Transverse colon (tissue), 4 donors: ENCODE results near the gene FRRS1. TPM values are rescaled to one million over a fixed set of nuclear protein-coding genes. Genes with fewer than 3 reads are reported as not detected.

Source experiments
- DNase-seq: peaks from one replicate; pipeline ENCODE4 v3.0.0-alpha.2; 2019
- H3K27ac ChIP-seq, 4 donors: fragments of 200-600 bp; sonication (generic); 2 replicates each; pipeline ENCODE4 v1.5.1; 2016 to 2018; ENCODE audit warnings: inconsistent platforms in 4 of 4
- H3K27me3 ChIP-seq: fragments of 200-600 bp; sonication (generic); 2 replicates; pipeline ENCODE4 v1.5.1; 2017; ENCODE audit warnings: inconsistent platforms
- H3K36me3 ChIP-seq, 4 donors: fragments of 200-600 bp; sonication (generic); 2 replicates each; pipeline ENCODE4 v1.5.1; 2017 to 2019; ENCODE audit warnings: inconsistent platforms in 4 of 4
- H3K4me1 ChIP-seq, 4 donors: fragments of 200-600 bp; sonication (generic); 2 replicates each; pipeline ENCODE4 v1.5.1; 2017 to 2020; ENCODE audit warnings: inconsistent platforms in 4 of 4
- H3K4me3 ChIP-seq, 4 donors: fragments of 200-600 bp; sonication (generic); 1 replicate in 1 of 4; 2 replicates in 3 of 4; pipeline versions ENCODE4 v1.5.1 to v1.6.1; 2017 to 2019; ENCODE audit warnings: inconsistent platforms in 4 of 4
- H3K9me3 ChIP-seq, 2 donors: fragments of 200-600 bp; sonication (generic); 2 replicates each; pipeline ENCODE4 v1.5.1; 2017 to 2019; ENCODE audit warnings: inconsistent platforms in 2 of 2
- EP300 ChIP-seq: sonication (generic); formaldehyde crosslinking; IDR thresholded peaks from one replicate; pipeline ENCODE4 v1.6.1; 2017; ENCODE audit warnings: antibody characterized with exemption, low read depth
- POLR2A ChIP-seq: fragments of 450-650 bp; IDR thresholded peaks from one replicate; pipeline ENCODE4 v1.6.1; 2016; ENCODE audit warnings: antibody characterized with exemption, mild to moderate bottlenecking, moderate library complexity
- POLR2AphosphoS5 ChIP-seq, 3 donors: sonication (generic); formaldehyde crosslinking; IDR thresholded peaks; one replicate each; pipeline ENCODE4 v1.6.1; 2016; ENCODE audit warnings: antibody characterized with exemption in 3 of 3
- WGBS, 2 donors: methylation state at CpG; one replicate each; pipeline ENCODE4 v1.1.5; 2018; ENCODE audit warnings: low coverage in 1 of 2; 5-methylcytosine and 5-hydroxymethylcytosine counted together
- in situ Hi-C, 4 donors: fragments of 200-750 bp; cut with MboI; loops; one replicate each; pipeline versions ENCODE4 v1.15.0 to v1.15.1; 2017; ENCODE audit warnings: low sequenced_read_pairs in 3 of 4, low pct_ligation_motif_present in 1 of 4, low pct_unique_long_range_greater_than_20kb in 1 of 4
- intact Hi-C: fragments of 100-400 bp; cut with DNase I; formaldehyde crosslinking; loops from one replicate; pipeline ENCODE4 v1.15.1; 2023; ENCODE audit warnings: low total_unique reads
- total RNA-seq, 4 donors: library from RNA; depleted of rRNA; stranded (reverse); fragments of >200 nt; gene quantifications; one replicate each; pipeline ENCODE4 v1.1.0, GENCODE V29; 2016
- TF ChIP-seq, protein P1 (sequence below), 5 experiments: fragments of 200-600 bp in 3 of 5; fragments of 450-650 bp in 2 of 5; sonication (generic) in 3 of 5; IDR thresholded peaks; 1 replicate in 2 of 5; 2 replicates in 3 of 5; pipeline ENCODE4 v1.5.1; 2016 to 2017; ENCODE audit warnings: antibody characterized with exemption in 5 of 5, inconsistent platforms in 3 of 5, mild to moderate bottlenecking in 2 of 5, moderate library complexity in 1 of 5

FRRS1 gene
- total RNA-seq, 4 donors from 2014 or later: 3.0 to 32.4 (median 18.9) TPM

DNA sequence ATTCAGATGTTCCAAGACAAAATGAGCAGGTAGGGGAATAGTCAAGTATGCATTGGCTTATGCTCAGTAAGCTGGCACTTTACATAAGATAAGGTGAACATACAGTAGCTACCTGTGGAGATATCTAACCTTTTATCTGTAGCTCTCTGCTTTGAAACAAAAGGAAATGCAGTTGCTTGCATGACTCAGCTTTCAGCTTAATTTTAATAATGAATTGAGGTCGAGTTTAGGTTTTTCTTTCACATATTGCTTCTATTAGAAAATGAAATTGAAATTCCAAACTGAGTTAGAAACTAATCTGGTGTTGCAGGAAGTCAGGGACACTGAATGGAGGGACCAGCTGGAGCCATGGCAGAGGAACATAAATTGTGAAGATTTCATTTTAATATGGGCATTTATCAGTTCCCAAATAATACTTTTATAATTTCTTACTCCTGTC is 8.3 kb downstream of the FRRS1 start:
- Histone ChIP-seq H3K4me3 (no peak overlapping the region), H3K36me3 (no peaks in the 10 kb centered on the region), H3K9me3 (no peaks in the 10 kb centered on the region), H3K4me1 (peaks cover 3 to 34% (median 15%) of the 10 kb centered on the region in 4 donors), H3K27ac (peak overlapping the region; percentile 7 to 43 (median 14)), H3K27me3 (no peaks in the 10 kb centered on the region)
- WGBS, 2 donors: 0 to 5% methylated on average over 1 of the region's 1 CpG
- intact Hi-C loops: no loop called here
- TF ChIP-seq, protein P1, sequence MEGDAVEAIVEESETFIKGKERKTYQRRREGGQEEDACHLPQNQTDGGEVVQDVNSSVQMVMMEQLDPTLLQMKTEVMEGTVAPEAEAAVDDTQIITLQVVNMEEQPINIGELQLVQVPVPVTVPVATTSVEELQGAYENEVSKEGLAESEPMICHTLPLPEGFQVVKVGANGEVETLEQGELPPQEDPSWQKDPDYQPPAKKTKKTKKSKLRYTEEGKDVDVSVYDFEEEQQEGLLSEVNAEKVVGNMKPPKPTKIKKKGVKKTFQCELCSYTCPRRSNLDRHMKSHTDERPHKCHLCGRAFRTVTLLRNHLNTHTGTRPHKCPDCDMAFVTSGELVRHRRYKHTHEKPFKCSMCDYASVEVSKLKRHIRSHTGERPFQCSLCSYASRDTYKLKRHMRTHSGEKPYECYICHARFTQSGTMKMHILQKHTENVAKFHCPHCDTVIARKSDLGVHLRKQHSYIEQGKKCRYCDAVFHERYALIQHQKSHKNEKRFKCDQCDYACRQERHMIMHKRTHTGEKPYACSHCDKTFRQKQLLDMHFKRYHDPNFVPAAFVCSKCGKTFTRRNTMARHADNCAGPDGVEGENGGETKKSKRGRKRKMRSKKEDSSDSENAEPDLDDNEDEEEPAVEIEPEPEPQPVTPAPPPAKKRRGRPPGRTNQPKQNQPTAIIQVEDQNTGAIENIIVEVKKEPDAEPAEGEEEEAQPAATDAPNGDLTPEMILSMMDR (IDR thresholded peaks at IDR 0.05): no peak
- TF ChIP-seq POLR2AphosphoS5 (IDR thresholded peaks at IDR 0.05): no peak
- no peak for TF ChIP-seq POLR2A
- TF ChIP-seq EP300: no peak
- DNase-seq: no peak
- in situ Hi-C loops: no loop called here

DNA sequence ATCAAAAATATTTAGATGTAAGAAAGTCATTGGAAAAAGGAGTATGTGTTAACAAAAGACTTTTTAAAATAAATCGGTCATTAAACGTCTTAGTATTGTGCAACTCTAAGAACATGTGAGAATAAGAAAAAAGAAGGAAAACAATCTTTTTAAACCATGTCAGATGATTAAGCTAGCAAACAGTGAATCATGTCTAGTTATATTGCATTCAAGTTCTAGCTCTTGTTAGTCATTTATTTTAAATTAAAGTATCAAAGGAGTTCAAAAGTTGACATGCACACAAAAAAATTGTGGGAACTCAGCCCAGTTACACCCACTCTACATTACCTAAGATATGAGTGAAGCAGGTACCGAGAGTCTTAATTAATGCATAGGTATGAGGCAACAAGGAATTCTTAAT is 9.8 kb downstream of the FRRS1 start:
- Histone ChIP-seq H3K36me3 (no peaks in the 10 kb centered on the region), H3K9me3 (no peaks in the 10 kb centered on the region), H3K4me3 (no peak overlapping the region), H3K27me3 (no peaks in the 10 kb centered on the region), H3K27ac (no peak overlapping the region), H3K4me1 (peaks cover 3 to 45% (median 22%) of the 10 kb centered on the region in 4 donors)
- in situ Hi-C loops: no loop called here
- intact Hi-C loops: no loop called here
- WGBS, 2 donors: 61% methylated on average over 3 of the region's 3 CpGs
- DNase-seq: no peak
- TF ChIP-seq EP300: no peak
- no peak for TF ChIP-seq POLR2A
- TF ChIP-seq, protein P1 (IDR thresholded peaks at IDR 0.05): no peak
- TF ChIP-seq POLR2AphosphoS5 (IDR thresholded peaks at IDR 0.05): no peak

DNA sequence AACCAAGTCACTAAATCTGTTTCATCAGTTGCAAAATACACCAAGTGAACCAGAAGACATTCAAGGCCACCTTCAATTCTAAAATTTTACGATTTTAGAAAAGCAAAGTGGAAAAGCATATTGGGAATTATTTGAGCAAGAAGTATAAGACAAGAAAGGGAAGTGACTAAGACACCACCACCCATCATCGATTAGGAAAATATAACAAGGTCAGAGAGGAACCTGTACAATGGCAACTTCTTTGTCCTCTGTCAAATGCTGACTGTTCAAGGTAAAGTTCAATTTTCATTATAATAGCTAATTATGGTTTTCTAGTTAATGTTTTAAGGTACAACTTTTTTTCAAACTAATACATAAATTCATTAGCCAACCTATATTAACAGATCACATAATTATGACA is 10.8 kb downstream of the FRRS1 start:
- H3K27ac ChIP-seq: no peak overlapping the region
- peaks cover 3 to 53% (median 25%) of the 10 kb centered on the region in 4 donors for H3K4me1 ChIP-seq
- intact Hi-C loops: no loop called here
- no peaks in the 10 kb centered on the region for H3K9me3 ChIP-seq
- no peak for DNase-seq
- no peak for TF ChIP-seq POLR2AphosphoS5 (IDR thresholded peaks at IDR 0.05)
- TF ChIP-seq, protein P1 (IDR thresholded peaks at IDR 0.05): no peak
- TF ChIP-seq EP300: no peak
- TF ChIP-seq POLR2A: no peak
- H3K27me3 ChIP-seq: no peaks in the 10 kb centered on the region
- H3K36me3 ChIP-seq: no peaks in the 10 kb centered on the region
- no peak overlapping the region for H3K4me3 ChIP-seq
- in situ Hi-C loops: no loop called here
- 66 to 67% methylated on average over 2 of the region's 2 CpGs for WGBS, 2 donors

DNA sequence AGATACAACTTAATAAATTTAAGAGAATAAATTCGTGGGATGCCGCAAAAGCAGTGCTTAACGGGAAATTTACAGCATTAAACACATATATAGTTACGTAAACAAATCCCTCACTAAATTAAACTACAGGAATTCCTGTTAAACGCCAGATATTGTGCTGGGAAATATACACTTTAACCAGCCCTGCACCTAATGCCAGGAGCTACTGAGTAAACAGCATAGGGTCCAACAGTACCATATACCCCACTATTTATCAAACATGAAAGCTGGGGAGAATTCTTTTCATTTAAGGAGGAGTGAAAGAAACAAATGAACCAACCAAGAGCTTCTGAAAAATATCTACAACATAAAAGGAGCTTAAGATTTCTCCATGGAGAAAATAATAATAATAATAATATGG is 11.7 kb downstream of the FRRS1 start:
- intact Hi-C loops: no loop called here
- TF ChIP-seq POLR2A (no peak), EP300 (no peak), POLR2AphosphoS5 (IDR thresholded peaks at IDR 0.05) (no peak)
- TF ChIP-seq, protein P1 (IDR thresholded peaks at IDR 0.05): no peak
- no peak for DNase-seq
- 82 to 85% methylated on average over 5 of the region's 5 CpGs for WGBS, 2 donors
- H3K9me3 ChIP-seq: no peaks in the 10 kb centered on the region
- no peak overlapping the region for H3K4me3 ChIP-seq
- no peaks in the 10 kb centered on the region for H3K27me3 ChIP-seq
- no peaks in the 10 kb centered on the region for H3K36me3 ChIP-seq
- in situ Hi-C loops: no loop called here
- no peak overlapping the region for H3K27ac ChIP-seq
- H3K4me1 ChIP-seq: peaks cover 3 to 53% (median 25%) of the 10 kb centered on the region in 4 donors
